ENCODE results near the gene SRF. TPM values are rescaled to one million over a fixed set of nuclear protein-coding genes. Genes with fewer than 3 reads are reported as not detected.

SRF gene
- total and polyA plus RNA-seq, 4 donors: 2.0 to 11.7 (median 7.1) TPM

DNA sequence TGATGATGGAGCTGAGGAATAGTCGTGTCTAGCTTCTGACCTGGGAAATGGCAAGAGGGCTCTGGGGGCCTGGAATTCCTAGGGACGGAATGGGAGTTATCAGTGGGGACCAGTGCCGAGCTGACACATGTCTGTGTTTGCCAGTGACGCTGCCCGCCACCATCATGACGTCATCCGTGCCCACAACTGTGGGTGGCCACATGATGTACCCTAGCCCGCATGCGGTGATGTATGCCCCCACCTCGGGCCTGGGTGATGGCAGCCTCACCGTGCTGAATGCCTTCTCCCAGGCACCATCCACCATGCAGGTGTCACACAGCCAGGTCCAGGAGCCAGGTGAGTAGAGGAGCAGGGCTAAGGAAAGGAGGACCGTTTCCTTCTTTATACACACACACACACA, 7.1 kb downstream of the SRF start (continued):
- no peak for TF ChIP-seq JUND (IDR thresholded peaks at IDR 0.05)
- TF ChIP-seq, protein P1, sequence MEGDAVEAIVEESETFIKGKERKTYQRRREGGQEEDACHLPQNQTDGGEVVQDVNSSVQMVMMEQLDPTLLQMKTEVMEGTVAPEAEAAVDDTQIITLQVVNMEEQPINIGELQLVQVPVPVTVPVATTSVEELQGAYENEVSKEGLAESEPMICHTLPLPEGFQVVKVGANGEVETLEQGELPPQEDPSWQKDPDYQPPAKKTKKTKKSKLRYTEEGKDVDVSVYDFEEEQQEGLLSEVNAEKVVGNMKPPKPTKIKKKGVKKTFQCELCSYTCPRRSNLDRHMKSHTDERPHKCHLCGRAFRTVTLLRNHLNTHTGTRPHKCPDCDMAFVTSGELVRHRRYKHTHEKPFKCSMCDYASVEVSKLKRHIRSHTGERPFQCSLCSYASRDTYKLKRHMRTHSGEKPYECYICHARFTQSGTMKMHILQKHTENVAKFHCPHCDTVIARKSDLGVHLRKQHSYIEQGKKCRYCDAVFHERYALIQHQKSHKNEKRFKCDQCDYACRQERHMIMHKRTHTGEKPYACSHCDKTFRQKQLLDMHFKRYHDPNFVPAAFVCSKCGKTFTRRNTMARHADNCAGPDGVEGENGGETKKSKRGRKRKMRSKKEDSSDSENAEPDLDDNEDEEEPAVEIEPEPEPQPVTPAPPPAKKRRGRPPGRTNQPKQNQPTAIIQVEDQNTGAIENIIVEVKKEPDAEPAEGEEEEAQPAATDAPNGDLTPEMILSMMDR (IDR thresholded peaks at IDR 0.05; ENCODE audit: low read depth, low read length, missing input control): no peak

DNA sequence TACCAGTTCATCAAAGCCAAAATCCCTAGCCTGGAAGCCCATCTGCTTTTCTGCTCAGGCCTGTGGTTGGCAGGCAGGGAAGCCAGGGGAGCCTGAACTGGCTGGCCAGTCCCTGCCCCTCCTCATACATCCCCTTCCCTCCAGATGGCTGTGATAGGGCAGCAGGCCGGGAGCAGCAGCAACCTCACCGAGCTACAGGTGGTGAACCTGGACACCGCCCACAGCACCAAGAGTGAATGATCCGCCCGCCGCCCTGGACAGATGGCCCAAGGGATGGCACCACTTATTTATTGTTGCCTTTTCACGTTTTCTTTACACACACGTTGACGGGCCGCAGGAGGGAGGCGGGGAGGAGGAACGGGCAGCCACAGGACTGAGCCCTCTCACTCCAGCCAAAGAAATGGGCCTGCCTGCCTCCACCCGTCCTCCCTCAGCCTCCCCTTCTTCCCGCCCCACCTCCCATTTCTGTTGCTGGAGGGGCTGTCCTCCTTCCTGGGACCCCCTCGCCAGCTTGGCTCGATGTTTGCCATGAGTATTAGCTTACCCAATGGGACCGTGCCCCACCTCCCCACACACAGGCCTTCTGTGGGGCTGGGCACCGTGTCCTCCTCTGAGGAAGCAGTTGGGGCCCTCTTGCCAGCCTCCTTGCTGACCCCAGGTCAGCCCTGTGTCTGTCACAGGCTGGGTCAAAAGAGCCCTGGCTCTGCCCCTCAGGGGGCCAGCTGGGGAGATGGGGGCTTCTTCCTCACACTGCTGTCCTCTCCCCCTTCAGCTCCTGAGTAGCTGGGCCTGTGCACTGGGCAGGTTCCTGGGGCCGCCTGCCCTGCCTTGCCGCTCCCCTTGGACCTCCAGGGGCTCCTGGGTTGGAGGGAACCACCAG, 8.1 kb downstream of the SRF start:
- peaks cover 0 to 24% (median 19%) of the 10 kb centered on the region in 4 donors for H3K4me1 ChIP-seq (ENCODE audit: control insufficient read depth in 4 of 4, insufficient read depth in 4 of 4, low read length in 3 of 4)
- peaks cover 18 to 38% (median 34%) of the 10 kb centered on the region in 4 donors for H3K36me3 ChIP-seq (ENCODE audit: control insufficient read depth in 4 of 4, insufficient read depth in 3 of 4, low read depth in 1 of 4, low read length in 3 of 4)
- no peaks in the 10 kb centered on the region for H3K9me3 ChIP-seq (ENCODE audit: control insufficient read depth in 4 of 4, low read length in 3 of 4)
- H3K27me3 ChIP-seq (ENCODE audit: control insufficient read depth in 4 of 4, insufficient read depth in 4 of 4, low read length in 3 of 4): no peaks in the 10 kb centered on the region
- TF ChIP-seq, protein P2, sequence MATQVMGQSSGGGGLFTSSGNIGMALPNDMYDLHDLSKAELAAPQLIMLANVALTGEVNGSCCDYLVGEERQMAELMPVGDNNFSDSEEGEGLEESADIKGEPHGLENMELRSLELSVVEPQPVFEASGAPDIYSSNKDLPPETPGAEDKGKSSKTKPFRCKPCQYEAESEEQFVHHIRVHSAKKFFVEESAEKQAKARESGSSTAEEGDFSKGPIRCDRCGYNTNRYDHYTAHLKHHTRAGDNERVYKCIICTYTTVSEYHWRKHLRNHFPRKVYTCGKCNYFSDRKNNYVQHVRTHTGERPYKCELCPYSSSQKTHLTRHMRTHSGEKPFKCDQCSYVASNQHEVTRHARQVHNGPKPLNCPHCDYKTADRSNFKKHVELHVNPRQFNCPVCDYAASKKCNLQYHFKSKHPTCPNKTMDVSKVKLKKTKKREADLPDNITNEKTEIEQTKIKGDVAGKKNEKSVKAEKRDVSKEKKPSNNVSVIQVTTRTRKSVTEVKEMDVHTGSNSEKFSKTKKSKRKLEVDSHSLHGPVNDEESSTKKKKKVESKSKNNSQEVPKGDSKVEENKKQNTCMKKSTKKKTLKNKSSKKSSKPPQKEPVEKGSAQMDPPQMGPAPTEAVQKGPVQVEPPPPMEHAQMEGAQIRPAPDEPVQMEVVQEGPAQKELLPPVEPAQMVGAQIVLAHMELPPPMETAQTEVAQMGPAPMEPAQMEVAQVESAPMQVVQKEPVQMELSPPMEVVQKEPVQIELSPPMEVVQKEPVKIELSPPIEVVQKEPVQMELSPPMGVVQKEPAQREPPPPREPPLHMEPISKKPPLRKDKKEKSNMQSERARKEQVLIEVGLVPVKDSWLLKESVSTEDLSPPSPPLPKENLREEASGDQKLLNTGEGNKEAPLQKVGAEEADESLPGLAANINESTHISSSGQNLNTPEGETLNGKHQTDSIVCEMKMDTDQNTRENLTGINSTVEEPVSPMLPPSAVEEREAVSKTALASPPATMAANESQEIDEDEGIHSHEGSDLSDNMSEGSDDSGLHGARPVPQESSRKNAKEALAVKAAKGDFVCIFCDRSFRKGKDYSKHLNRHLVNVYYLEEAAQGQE (IDR thresholded peaks at IDR 0.05): no peak
- TF ChIP-seq, protein P3, sequence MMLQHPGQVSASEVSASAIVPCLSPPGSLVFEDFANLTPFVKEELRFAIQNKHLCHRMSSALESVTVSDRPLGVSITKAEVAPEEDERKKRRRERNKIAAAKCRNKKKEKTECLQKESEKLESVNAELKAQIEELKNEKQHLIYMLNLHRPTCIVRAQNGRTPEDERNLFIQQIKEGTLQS (IDR thresholded peaks at IDR 0.05): no peak
- TF ChIP-seq GABPA (IDR thresholded peaks at IDR 0.05 in 1 of 2, conservative IDR thresholded peaks at IDR 0.05 in 1 of 2) (no peak), NR2F2 (IDR thresholded peaks at IDR 0.05) (no peak), HNF4G (IDR thresholded peaks at IDR 0.05) (no peak), SP1 (IDR thresholded peaks at IDR 0.05) (no peak), RAD21 (IDR thresholded peaks at IDR 0.05) (no peak), FOXA2 (IDR thresholded peaks at IDR 0.05) (no peak), JUND (IDR thresholded peaks at IDR 0.05) (no peak), YY1 (IDR thresholded peaks at IDR 0.05) (no peak), RXRA (IDR thresholded peaks at IDR 0.05) (no peak)
- TF ChIP-seq, protein P4, sequence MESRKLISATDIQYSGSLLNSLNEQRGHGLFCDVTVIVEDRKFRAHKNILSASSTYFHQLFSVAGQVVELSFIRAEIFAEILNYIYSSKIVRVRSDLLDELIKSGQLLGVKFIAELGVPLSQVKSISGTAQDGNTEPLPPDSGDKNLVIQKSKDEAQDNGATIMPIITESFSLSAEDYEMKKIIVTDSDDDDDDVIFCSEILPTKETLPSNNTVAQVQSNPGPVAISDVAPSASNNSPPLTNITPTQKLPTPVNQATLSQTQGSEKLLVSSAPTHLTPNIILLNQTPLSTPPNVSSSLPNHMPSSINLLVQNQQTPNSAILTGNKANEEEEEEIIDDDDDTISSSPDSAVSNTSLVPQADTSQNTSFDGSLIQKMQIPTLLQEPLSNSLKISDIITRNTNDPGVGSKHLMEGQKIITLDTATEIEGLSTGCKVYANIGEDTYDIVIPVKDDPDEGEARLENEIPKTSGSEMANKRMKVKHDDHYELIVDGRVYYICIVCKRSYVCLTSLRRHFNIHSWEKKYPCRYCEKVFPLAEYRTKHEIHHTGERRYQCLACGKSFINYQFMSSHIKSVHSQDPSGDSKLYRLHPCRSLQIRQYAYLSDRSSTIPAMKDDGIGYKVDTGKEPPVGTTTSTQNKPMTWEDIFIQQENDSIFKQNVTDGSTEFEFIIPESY (IDR thresholded peaks at IDR 0.05): no peak
- 95% methylated on average over 20 of the region's 20 CpGs for WGBS
- no peak overlapping the region for H3K9ac ChIP-seq (ENCODE audit: low read depth in 1 of 2, low read length in 2 of 2)
- H3K4me3 ChIP-seq (ENCODE audit: low read depth in 1 of 3, low read length in 3 of 3): no peak overlapping the region
- H3K27ac ChIP-seq (ENCODE audit: low read depth in 1 of 2, low read length in 2 of 2): no peak overlapping the region
- no peak for DNase-seq (ENCODE audit: low spot score)

All from liver (tissue), 9 donors.